ENCODE data around the gene PRR5L. TPM values are rescaled to one million over a fixed set of nuclear protein-coding genes. Genes with fewer than 3 reads are reported as not detected.

The PRR5L gene
- total RNA-seq, 1 experiment from 2014 or later: 39.3 TPM

GRCh38 chr11:36356201-36356600, 60.1 kb downstream of the PRR5L start:
- DNase-seq (ENCODE audit: low read depth): no peak

DNA sequence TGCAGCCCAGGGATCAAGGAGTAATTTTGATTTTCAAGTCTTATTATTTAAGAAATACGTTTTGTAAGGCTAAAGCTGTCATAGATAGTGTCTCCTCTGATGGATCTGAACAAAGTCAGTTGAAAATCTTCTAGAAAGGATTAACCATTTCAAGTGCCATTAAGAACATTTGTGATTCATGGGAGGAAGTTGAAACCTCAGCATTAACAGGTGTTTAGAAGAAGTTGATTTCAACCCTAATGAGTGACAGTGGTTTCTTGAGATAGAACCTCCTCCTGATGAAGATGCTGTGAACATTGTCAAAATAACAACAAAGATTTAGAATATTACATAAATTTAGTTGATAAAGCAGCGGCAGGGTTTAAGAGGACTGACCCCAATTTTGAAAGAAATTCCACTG, 61.7 kb downstream of the PRR5L start:
- no peak for DNase-seq (ENCODE audit: low read depth)

- DNase-seq (ENCODE audit: low read depth): no peak
Measured at GRCh38 chr11:36358436-36358835, 62.3 kb downstream of the PRR5L start.

GRCh38 chr11:36360318-36360717, 64.2 kb downstream of the PRR5L start:
- no peak for DNase-seq (ENCODE audit: low read depth)

GRCh38 chr11:36360826-36361415, 64.8 kb downstream of the PRR5L start:
- DNase-seq (ENCODE audit: low read depth): no peak

DNA sequence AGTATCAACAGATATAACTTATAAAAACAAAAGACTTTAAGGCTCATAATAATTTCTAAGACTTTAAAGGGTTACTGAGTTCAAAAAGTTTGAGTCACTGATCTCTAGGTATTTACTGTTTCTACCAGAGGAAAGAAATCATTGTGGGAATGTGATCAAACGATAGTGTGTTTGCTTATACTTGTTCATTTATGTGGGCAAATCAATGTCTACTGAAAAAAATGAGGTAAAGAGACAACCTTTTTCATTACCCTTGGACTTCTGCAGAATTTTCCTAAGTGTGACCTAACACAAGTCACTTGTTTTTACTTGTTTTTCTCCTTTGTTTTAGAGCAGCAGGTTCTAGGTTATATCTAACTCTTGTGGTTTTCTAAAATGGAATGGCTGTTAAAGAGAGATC, 65.4 kb downstream of the PRR5L start:
- no peak for DNase-seq (ENCODE audit: low read depth)

DNA sequence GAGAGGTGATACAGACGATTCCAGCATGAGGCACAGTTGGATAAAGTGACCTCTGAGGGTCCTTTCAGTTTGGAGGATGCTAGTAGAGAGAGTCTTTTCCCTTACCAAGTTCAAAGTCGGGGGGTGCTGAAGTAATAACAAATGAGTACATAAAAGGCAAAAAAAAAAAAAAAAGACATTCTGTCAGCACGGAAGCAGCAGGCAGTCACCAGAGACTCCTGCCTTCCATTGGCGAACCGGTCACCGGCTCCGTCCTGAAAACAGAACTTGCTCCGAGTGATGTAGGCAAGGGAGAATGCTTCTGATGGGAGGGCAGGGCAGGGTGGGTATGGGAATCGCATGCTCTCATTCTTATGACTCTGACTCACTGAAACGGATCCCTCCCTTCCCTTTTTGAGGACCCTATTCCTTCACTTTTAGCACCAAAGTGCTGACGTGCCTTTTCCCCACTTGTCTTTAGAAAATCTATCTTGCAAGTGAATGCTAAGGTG, 65.9 kb downstream of the PRR5L start:
- DNase-seq (ENCODE audit: low read depth): peak; percentile 87

- DNase-seq (ENCODE audit: low read depth): peak; percentile 80
Measured at GRCh38 chr11:36362902-36363301, 66.8 kb downstream of the PRR5L start.

GRCh38 chr11:36363361-36364268, 67.5 kb downstream of the PRR5L start:
- peak; percentile 80 for DNase-seq (ENCODE audit: low read depth)

GRCh38 chr11:36364551-36365325, 68.7 kb downstream of the PRR5L start:
- peak; percentile 44 for DNase-seq (ENCODE audit: low read depth)

DNA sequence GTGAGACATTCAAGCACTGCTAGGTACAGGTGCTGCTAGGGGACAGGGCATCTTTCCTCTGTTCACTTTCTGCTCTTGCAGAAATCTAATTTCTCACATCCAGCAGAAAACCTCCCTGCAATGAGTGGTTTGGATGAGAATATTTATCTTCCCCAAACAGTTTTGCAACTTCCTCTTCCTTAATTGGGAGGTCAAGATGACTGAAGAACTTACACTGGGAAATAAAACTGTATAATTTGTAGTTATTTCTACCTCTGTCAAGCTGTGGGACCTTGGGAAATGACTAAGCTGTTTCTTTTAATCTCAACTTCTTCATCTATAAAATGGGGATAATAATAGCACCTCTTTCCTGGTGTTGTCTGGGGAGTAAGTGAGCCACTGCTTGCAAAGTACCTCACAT, 69.8 kb downstream of the PRR5L start:
- DNase-seq (ENCODE audit: low read depth): no peak

GRCh38 chr11:36367806-36368680, 72.0 kb downstream of the PRR5L start:
- DNase-seq (ENCODE audit: low read depth): no peak

GRCh38 chr11:36371181-36371580, 75.1 kb downstream of the PRR5L start:
- DNase-seq (ENCODE audit: low read depth): no peak

GRCh38 chr11:36371590-36371989, 75.5 kb downstream of the PRR5L start:
- no peak for DNase-seq (ENCODE audit: low read depth)

- DNase-seq (ENCODE audit: low read depth): peak; percentile 91
Measured at GRCh38 chr11:36372101-36372771, 76.1 kb downstream of the PRR5L start.

GRCh38 chr11:36373016-36374010, 77.2 kb downstream of the PRR5L start:
- DNase-seq (ENCODE audit: low read depth): no peak

- DNase-seq (ENCODE audit: low read depth): no peak
Measured at GRCh38 chr11:36374726-36375125, 78.6 kb downstream of the PRR5L start.

DNA sequence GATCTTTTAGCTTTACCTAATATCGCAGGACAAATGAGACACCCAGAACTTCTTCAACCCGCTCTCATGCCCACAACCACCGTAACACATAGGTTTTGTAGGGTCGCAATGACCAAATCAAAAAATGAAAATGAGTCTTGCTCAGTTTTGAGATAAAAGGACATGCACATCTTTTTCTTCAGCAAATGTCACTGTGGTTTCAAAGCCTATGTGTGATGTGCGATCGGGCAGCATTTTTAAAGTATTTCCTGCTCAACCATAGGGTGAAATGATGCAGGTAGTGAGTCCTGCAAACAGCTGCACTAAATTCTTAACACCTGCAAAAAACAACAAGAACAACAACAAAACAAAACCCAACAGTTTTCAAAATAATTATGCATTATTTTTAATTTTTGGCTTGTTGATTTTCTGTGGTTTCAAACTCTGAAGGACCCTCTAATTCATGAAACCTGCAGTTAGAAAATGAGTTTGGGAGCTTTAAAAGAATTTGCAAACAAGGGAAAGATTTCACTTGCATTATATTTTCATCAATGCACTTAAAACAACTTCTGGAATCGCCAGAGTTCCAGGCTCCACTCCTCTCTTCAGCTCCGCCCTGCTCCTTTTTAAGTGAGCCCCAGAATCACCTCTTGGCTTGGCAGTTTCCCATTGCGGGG, 79.4 kb downstream of the PRR5L start:
- DNase-seq (ENCODE audit: low read depth): no peak

Data from HT1080 (cell line).